GM12891 (cell line): ENCODE measurements around the gene SLC9C2.

ENCODE experiments used
- POLR2A ChIP-seq: IDR thresholded peaks from 2 replicates; pipeline ENCODE4 v1.6.1; 2011; ENCODE audit warnings: low read depth, low read length, control low read depth
- POLR2AphosphoS5 ChIP-seq: IDR thresholded peaks from 2 replicates; pipeline ENCODE4 v1.6.1; 2011; ENCODE audit warnings: low read depth, low read length, control low read depth
- SPI1 ChIP-seq: IDR thresholded peaks from 2 replicates; pipeline ENCODE4 v1.6.1; 2011; ENCODE audit warnings: low read depth, low read length, control low read depth
- TAF1 ChIP-seq: IDR thresholded peaks from 2 replicates; pipeline ENCODE4 v1.6.1; 2011; ENCODE audit warnings: low read depth, low read length, control low read depth

DNA sequence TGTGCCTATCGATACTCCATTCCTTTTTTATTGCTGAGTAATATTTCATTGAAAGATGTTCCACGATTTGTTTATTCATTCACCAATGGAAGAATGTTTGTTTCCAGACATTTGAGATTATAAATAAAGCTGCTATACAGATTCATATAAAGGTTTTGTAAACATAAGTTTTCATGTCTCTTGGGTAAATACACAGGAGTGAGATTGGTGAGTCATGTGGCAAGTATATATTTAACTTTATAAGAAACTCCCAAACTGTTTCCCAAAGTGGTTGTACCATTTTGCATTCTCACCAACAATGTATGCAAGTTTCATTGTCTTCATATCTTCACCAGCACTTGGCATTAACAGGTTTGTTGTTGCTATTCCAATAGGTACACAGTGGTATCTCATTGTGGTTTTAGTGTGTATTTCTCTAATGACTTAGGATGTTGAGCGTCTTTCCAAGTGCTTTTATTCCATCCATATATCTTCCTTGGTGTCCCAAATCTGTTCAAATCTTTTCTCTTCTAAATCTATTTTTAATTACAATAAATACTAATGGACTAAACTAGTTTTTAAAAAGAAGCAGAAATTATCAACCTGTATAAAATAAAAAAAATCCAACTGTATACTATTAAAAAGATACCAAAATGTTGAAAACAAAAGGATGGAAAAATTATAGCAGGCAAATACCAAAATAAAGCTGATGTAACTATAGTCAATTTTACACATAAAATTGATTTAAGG lies 6.6 kb downstream of the SLC9C2 start:
- TF ChIP-seq POLR2A (no peak), TAF1 (no peak), POLR2AphosphoS5 (no peak), SPI1 (no peak)
